IMR-90 (cell line): Measurements from ENCODE around the gene SEMA3C. TPM values are rescaled to one million over a fixed set of nuclear protein-coding genes. Genes with fewer than 3 reads are reported as not detected.

ENCODE experiments used
- ATAC-seq: fragments of 200-7000 bp; cut with Tn5 transposase; 2 replicates; pipeline ENCODE4 v1.9.1; 2020; ENCODE audit warnings: low read depth, mild to moderate bottlenecking, moderate library complexity
- BruUV-seq: library from RNA; stranded (reverse); fragments of 400-500 nt; replicated peaks from 2 replicates; lab custom pipeline; 2021; lab: Mats Ljungman, UMichigan
- CTCF ChIA-PET: fragments of 300-600 bp; formaldehyde crosslinking; extraction: SDS; loops from one replicate; lab custom pipeline; 2021; ENCODE audit warnings: antibody characterized with exemption; lab: Yijun Ruan, JAX
- POLR2A ChIA-PET: fragments of 300-600 bp; sonication (Branson Sonifier 250); formaldehyde crosslinking; loops from one replicate; lab custom pipeline; 2022; ENCODE audit warnings: antibody characterized with exemption; ENCODE audit not compliant: unreplicated experiment; lab: Charles Lee
- DNase-seq: peaks from one replicate; pipeline ENCODE4 v3.0.0; 2013
- H2AFZ ChIP-seq: replicated peaks from 2 replicates; pipeline ENCODE3; 2013; ENCODE audit warnings: low read length, mild to moderate bottlenecking; ENCODE audit not compliant: poor library complexity
- H2AK5ac ChIP-seq: 2 replicates; pipeline ENCODE4 v1.6.1; 2013; ENCODE audit warnings: low read depth, low read length, inconsistent platforms
- H2AK9ac ChIP-seq: replicated peaks from 2 replicates; pipeline ENCODE3; 2013; ENCODE audit warnings: mild to moderate bottlenecking, low read depth, low read length, moderate library complexity; ENCODE audit not compliant: poor library complexity
- H2BK120ac ChIP-seq: 2 replicates; pipeline ENCODE4 v1.6.1; 2013; ENCODE audit warnings: low read depth, low read length, inconsistent platforms
- H2BK15ac ChIP-seq: 3 replicates; pipeline ENCODE4 v1.6.1; 2013; ENCODE audit warnings: low read depth, low read length, inconsistent platforms
- H2BK20ac ChIP-seq: 2 replicates; pipeline ENCODE4 v1.6.1; 2013; ENCODE audit warnings: low read depth, mild to moderate bottlenecking, inconsistent platforms, low read length, moderate library complexity
- H2BK5ac ChIP-seq: 2 replicates; pipeline ENCODE4 v1.6.1; 2013; ENCODE audit warnings: mild to moderate bottlenecking, low read depth, low read length, inconsistent platforms; ENCODE audit not compliant: poor library complexity, severe bottlenecking
- H3K14ac ChIP-seq: replicated peaks from 2 replicates; pipeline ENCODE4 v1.6.1; 2013; ENCODE audit warnings: low read depth, low read length, inconsistent platforms
- H3K18ac ChIP-seq: 2 replicates; pipeline ENCODE4 v1.6.1; 2013; ENCODE audit warnings: low read depth, low read length, control low read depth
- H3K23ac ChIP-seq: 2 replicates; pipeline ENCODE4 v1.6.1; 2013; ENCODE audit warnings: low read depth, low read length, inconsistent platforms
- H3K27ac ChIP-seq: 2 replicates; pipeline ENCODE4 v1.5.1; 2013; ENCODE audit warnings: mild to moderate bottlenecking, control low read depth, low read length; ENCODE audit not compliant: insufficient read depth
- H3K27me3 ChIP-seq: 2 replicates; pipeline ENCODE4 v1.6.1; 2013; ENCODE audit warnings: low read length; ENCODE audit not compliant: control insufficient read depth, insufficient read depth
- H3K36me3 ChIP-seq: 2 replicates; pipeline ENCODE4 v1.6.1; 2013; ENCODE audit warnings: low read length, mixed read lengths; ENCODE audit not compliant: control insufficient read depth, insufficient read depth
- H3K4ac ChIP-seq: 2 replicates; pipeline ENCODE4 v1.6.1; 2013; ENCODE audit warnings: low read depth, low read length, inconsistent platforms
- H3K4me1 ChIP-seq: 2 replicates; pipeline ENCODE4 v1.6.1; 2013; ENCODE audit warnings: low read length, mixed read lengths; ENCODE audit not compliant: control insufficient read depth, insufficient read depth
- H3K4me2 ChIP-seq: 2 replicates; pipeline ENCODE4 v1.6.1; 2013; ENCODE audit warnings: low read depth, mild to moderate bottlenecking, control low read depth, low read length, moderate library complexity
- H3K4me3 ChIP-seq: 2 replicates; pipeline ENCODE4 v1.5.1; 2013; ENCODE audit warnings: low read depth, mild to moderate bottlenecking, control low read depth, low read length, moderate library complexity; ENCODE audit not compliant: insufficient read depth
- H3K56ac ChIP-seq: 2 replicates; pipeline ENCODE4 v1.6.1; 2013; ENCODE audit warnings: low read length, inconsistent platforms; ENCODE audit not compliant: insufficient read depth; ENCODE audit errors: extremely low read depth
- H3K79me1 ChIP-seq, 2 experiments: 2 replicates each; pipeline ENCODE4 v1.6.1; 2013; ENCODE audit warnings: low read length in 2 of 2, inconsistent platforms in 1 of 2, low read depth in 1 of 2
- H3K9ac ChIP-seq: 2 replicates; pipeline ENCODE4 v1.6.1; 2013; ENCODE audit warnings: low read depth, low read length, control low read depth
- H3K9me1 ChIP-seq: 2 replicates; pipeline ENCODE4 v1.6.1; 2013; ENCODE audit warnings: low read length, inconsistent platforms; ENCODE audit not compliant: insufficient read depth
- H3K9me3 ChIP-seq: 2 replicates; pipeline ENCODE4 v1.6.1; 2013; ENCODE audit warnings: low read length; ENCODE audit not compliant: control insufficient read depth, insufficient read depth
- H4K20me1 ChIP-seq: 2 replicates; pipeline ENCODE4 v1.6.1; 2013; ENCODE audit warnings: low read length, inconsistent platforms; ENCODE audit not compliant: insufficient read depth
- H4K5ac ChIP-seq: 2 replicates; pipeline ENCODE4 v1.6.1; 2013; ENCODE audit warnings: mild to moderate bottlenecking, low read depth, low read length, control low read depth
- H4K8ac ChIP-seq, 2 experiments: 2 replicates each; pipeline ENCODE4 v1.6.1; 2013; ENCODE audit warnings: low read depth in 2 of 2, low read length in 2 of 2, control low read depth in 1 of 2, inconsistent platforms in 1 of 2
- H4K91ac ChIP-seq: 2 replicates; pipeline ENCODE4 v1.6.1; 2013; ENCODE audit warnings: low read depth, low read length, inconsistent platforms; ENCODE audit not compliant: insufficient read depth
- BHLHE40 ChIP-seq: fragments of 150-350 bp; IDR thresholded peaks from 2 replicates; pipeline ENCODE4 v1.6.1; 2016; ENCODE audit warnings: mild to moderate bottlenecking, low read depth, low read length
- CEBPB ChIP-seq: IDR thresholded peaks from 2 replicates; pipeline ENCODE4 v1.6.1; 2012; ENCODE audit warnings: low read depth, low read length, improper control_type of control experiment
- CTCF ChIP-seq: conservative IDR thresholded peaks from 2 replicates; pipeline ENCODE4 v1.5.1; 2012; ENCODE audit warnings: mild to moderate bottlenecking, low read depth, low read length, improper control_type of control experiment
- ELK1 ChIP-seq: fragments of 150-350 bp; IDR thresholded peaks from 2 replicates; pipeline ENCODE4 v1.6.1; 2016; ENCODE audit warnings: low read depth, mild to moderate bottlenecking, low read length, moderate library complexity, borderline replicate concordance
- WGBS, 2 experiments: methylation state at CpG; one replicate each; pipeline versions ENCODE4 v1.1.5 to v1.1.7; 2013; ENCODE audit warnings: missing lambda C conversion rate in 2 of 2; ENCODE audit not compliant: insufficient read length in 1 of 2; ENCODE audit errors: extremely low coverage in 2 of 2; 5-methylcytosine and 5-hydroxymethylcytosine counted together
- dilution Hi-C: fragments of 300-500 bp; cut with HindIII; formaldehyde crosslinking; loops from one replicate; pipeline ENCODE4 v1.14.3; 2018; ENCODE audit warnings: low sequenced_read_pairs; ENCODE audit not compliant: unreplicated experiment
- in situ Hi-C: fragments of 300-500 bp; cut with MboI; formaldehyde crosslinking; loops from 3 replicates; pipeline ENCODE4 v1.14.3; 2019; ENCODE audit warnings: low sequenced_read_pairs, inconsistent platforms, mixed read lengths
- intact Hi-C: fragments of 100-400 bp; cut with micrococcal nuclease; formaldehyde crosslinking; loops from 2 replicates; pipeline ENCODE4 v1.10.0; 2022
- polyA plus RNA-seq, 3 experiments: library from polyadenylated mRNA; depleted of rRNA; stranded (reverse); fragments of >200 nt; gene quantifications; 2 replicates each; pipeline ENCODE4 v1.2.3, GENCODE V29; 2012; ENCODE audit warnings: low replicate concordance in 1 of 3
- total RNA-seq: library from RNA; depleted of rRNA; stranded (reverse); fragments of >200 nt; gene quantifications from 2 replicates; pipeline ENCODE4 v1.2.3, GENCODE V29; 2012

The SEMA3C gene
- total and polyA plus RNA-seq, 2 of the 4 experiments (the other 2 are of a cell fraction) = 21.2 to 97.1 TPM

DNA sequence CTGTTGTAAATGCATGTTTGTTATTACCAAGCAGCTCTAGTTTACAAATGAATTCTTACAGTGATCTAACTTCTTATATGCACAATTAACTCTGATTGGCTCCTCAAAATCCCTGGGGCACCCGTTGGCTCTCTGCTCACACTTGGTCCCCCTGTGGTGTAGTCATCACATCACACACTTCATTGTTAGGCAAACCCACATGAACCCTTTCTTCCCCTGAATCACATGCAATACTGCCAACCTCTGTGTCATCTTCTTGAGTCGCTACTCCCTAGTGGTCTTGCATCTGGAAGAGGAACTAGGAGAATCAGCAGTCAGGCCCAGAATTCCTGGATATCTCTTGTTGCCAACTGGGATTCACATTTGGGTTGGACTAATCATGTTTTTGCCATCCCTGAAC lies 207.3 kb downstream of the SEMA3C start:
- peak overlapping the region; percentile 78 for H2AFZ ChIP-seq
- no peak overlapping the region for H3K4me2 ChIP-seq
- H3K27ac ChIP-seq = no peak overlapping the region
- no peak overlapping the region for H2BK120ac ChIP-seq
- no peaks in the 10 kb centered on the region for H4K20me1 ChIP-seq
- in situ Hi-C loops (no loop called here), intact Hi-C loops (no loop called here), dilution Hi-C loops (no loop called here)
- WGBS, 2 experiments = 50% methylated on average over 2 of the region's 2 CpGs; no CpG with 5 or more reads in 1 of the 2 experiments
- CTCF ChIA-PET = no interaction called here
- POLR2A ChIA-PET = no interaction called here
- no peak overlapping the region for H3K9ac ChIP-seq
- no peak; the same call in 1 of the 2 replicates for ATAC-seq
- H4K91ac ChIP-seq = no peak overlapping the region
- H3K4ac ChIP-seq = no peak overlapping the region; the same call in 1 of the 2 replicates
- H2AK9ac ChIP-seq = no peak overlapping the region
- no peaks in the 10 kb centered on the region for H3K9me1 ChIP-seq
- BruUV-seq = no TSS peak
- no peaks in the 10 kb centered on the region for H3K36me3 ChIP-seq
- H3K27me3 ChIP-seq = no peaks in the 10 kb centered on the region
- peak; percentile 73 for DNase-seq
- H2BK15ac ChIP-seq = 0 out of 3 replicates have a peak overlapping the region, but pooled peaks have one; percentile 6
- H3K4me3 ChIP-seq = no peak overlapping the region
- no peak overlapping the region for H3K18ac ChIP-seq
- H4K5ac ChIP-seq = no peak overlapping the region
- H2BK20ac ChIP-seq = no peak overlapping the region
- peak overlapping the region; percentile 59; the same call in 1 of the 2 replicates for H2AK5ac ChIP-seq
- H3K4me1 ChIP-seq = no peaks in the 10 kb centered on the region; the same call in 1 of the 2 replicates
- H2BK5ac ChIP-seq = no peak overlapping the region
- H3K14ac ChIP-seq = no peak overlapping the region
- no peaks in the 10 kb centered on the region for H3K9me3 ChIP-seq
- no peak overlapping the region for H3K56ac ChIP-seq
- H3K23ac ChIP-seq = no peak overlapping the region
- TF ChIP-seq BHLHE40 (no peak), CEBPB (0 out of 2 replicates have a peak, but pooled peaks have one; percentile 37), ELK1 (no peak), CTCF (no peak)
- no peaks in the 10 kb centered on the region for H3K79me1 ChIP-seq
- peak overlapping the region in 1 of 2 experiments; percentile 19; a peak in 1 of 4 replicates for H4K8ac ChIP-seq
